Choroid plexus epithelial cell (primary cell): ENCODE data around the gene NRGN.

ENCODE experiments used
- DNase-seq: peaks from one replicate; pipeline ENCODE4 v3.0.0-alpha.2; 2010; ENCODE audit warnings: low read depth
- H3K4me3 ChIP-seq: 2 replicates; pipeline ENCODE4 v1.5.1; 2011; ENCODE audit warnings: low read depth, mild to moderate bottlenecking, control low read depth, low read length, moderate library complexity
- CTCF ChIP-seq: conservative IDR thresholded peaks from 2 replicates; pipeline ENCODE4 v1.5.1; 2011; ENCODE audit warnings: low read depth, mild to moderate bottlenecking, control low read depth, inconsistent platforms, low read length, moderate library complexity

Gene NRGN

GRCh38 chr11:124746621-124747243 lies 7.0 kb downstream of the NRGN start:
- peak; percentile 94 for DNase-seq
- peak overlapping the region; percentile 73 for H3K4me3 ChIP-seq
- peak; percentile 78 for TF ChIP-seq CTCF

GRCh38 chr11:124747406-124748099 lies 7.8 kb downstream of the NRGN start:
- no peak for DNase-seq
- TF ChIP-seq CTCF, result no peak
- no peak overlapping the region for H3K4me3 ChIP-seq

- DNase-seq, result no peak
- TF ChIP-seq CTCF, result no peak
- no peak overlapping the region for H3K4me3 ChIP-seq
Measured at GRCh38 chr11:124748100-124748418, 8.3 kb downstream of the NRGN start.

- peak; percentile 41 for DNase-seq
- no peak for TF ChIP-seq CTCF
- no peak overlapping the region for H3K4me3 ChIP-seq
Measured at GRCh38 chr11:124748481-124749343, 9.0 kb downstream of the NRGN start.

- no peak for TF ChIP-seq CTCF
- H3K4me3 ChIP-seq, result no peak overlapping the region
- DNase-seq, result no peak
Measured at GRCh38 chr11:124749912-124750311, 10.2 kb downstream of the NRGN start.

- H3K4me3 ChIP-seq, result no peak overlapping the region
- no peak for TF ChIP-seq CTCF
- no peak for DNase-seq
Measured at GRCh38 chr11:124751391-124751740, 11.6 kb downstream of the NRGN start.
